Measurements from ENCODE around the gene MFSD1. TPM values are rescaled to one million over a fixed set of nuclear protein-coding genes. Genes with fewer than 3 reads are reported as not detected.

Gene MFSD1
- total RNA-seq, 1 experiment from 2014 or later = 38.6 TPM

- Histone ChIP-seq H3K79me2 (ENCODE audit: low read depth) (no peaks in the 10 kb centered on the region), H3K4me2 (no peak overlapping the region), H3K27me3 (ENCODE audit: insufficient read depth, low read depth) (no peaks in the 10 kb centered on the region), H4K20me1 (ENCODE audit: insufficient read depth) (no peaks in the 10 kb centered on the region), H3K9me3 (ENCODE audit: insufficient read depth, low read depth) (no peaks in the 10 kb centered on the region), H2AFZ (no peak overlapping the region), H3K36me3 (ENCODE audit: low read depth) (peaks cover 13% of the 10 kb centered on the region; the same call in 1 of the 2 replicates), H3K4me1 (replicated peaks; ENCODE audit: insufficient read depth) (peaks cover 59% of the 10 kb centered on the region), H3K9me2 (ENCODE audit: insufficient read depth) (no peaks in the 10 kb centered on the region), H3K4me3 (no peak overlapping the region), H3F3A (ENCODE audit: insufficient read depth, low read depth) (peaks cover 34% of the 10 kb centered on the region; the same call in 1 of the 2 replicates), H3K27ac (peak overlapping the region; percentile 81)
- intact Hi-C loops (cut with micrococcal nuclease; ENCODE audit: unreplicated experiment) = no loop called here
- CTCF ChIA-PET = no interaction called here
- peak in 1 of 2 experiments; percentile 60 for DNase-seq
- no TSS peak for BruUV-seq (replicated peaks)
- POLR2A ChIA-PET (ENCODE audit: unreplicated experiment) = no interaction called here
- TF ChIP-seq EZH2 (IDR thresholded peaks at IDR 0.05; ENCODE audit: low read depth) (no peak), CTCF (conservative IDR thresholded peaks at IDR 0.05) (no peak)
These were observed 40.5 kb upstream of the MFSD1 start for GRCh38 chr3:158761350-158761749.

- DNase-seq = peak in 1 of 2 experiments; percentile 80
- H3K4me2 ChIP-seq = peak overlapping the region; percentile 30
- CTCF ChIA-PET = interaction anchor here (0.6 kb wide), 1 partner anchor 1640 kb away, joined by 5 read pairs; no protein-coding TSS in a partner anchor
- H3K27me3 ChIP-seq (ENCODE audit: insufficient read depth, low read depth) = no peaks in the 10 kb centered on the region
- no peaks in the 10 kb centered on the region for H3K79me2 ChIP-seq (ENCODE audit: low read depth)
- H3K4me1 ChIP-seq (replicated peaks; ENCODE audit: insufficient read depth) = peaks cover 72% of the 10 kb centered on the region
- POLR2A ChIA-PET (ENCODE audit: unreplicated experiment) = no interaction called here
- H3K9me3 ChIP-seq (ENCODE audit: insufficient read depth, low read depth) = no peaks in the 10 kb centered on the region
- H3K36me3 ChIP-seq (ENCODE audit: low read depth) = peaks cover 13% of the 10 kb centered on the region; the same call in 1 of the 2 replicates
- no peak overlapping the region for H2AFZ ChIP-seq
- H3K9me2 ChIP-seq (ENCODE audit: insufficient read depth) = no peaks in the 10 kb centered on the region
- H3F3A ChIP-seq (ENCODE audit: insufficient read depth, low read depth) = peaks cover 40% of the 10 kb centered on the region
- no TSS peak for BruUV-seq (replicated peaks)
- intact Hi-C loops (cut with micrococcal nuclease; ENCODE audit: unreplicated experiment) = no loop called here
- H3K4me3 ChIP-seq = no peak overlapping the region
- H4K20me1 ChIP-seq (ENCODE audit: insufficient read depth) = no peaks in the 10 kb centered on the region
- H3K27ac ChIP-seq = peak overlapping the region; percentile 81
- TF ChIP-seq EZH2 (IDR thresholded peaks at IDR 0.05; ENCODE audit: low read depth) = no peak
- TF ChIP-seq CTCF (conservative IDR thresholded peaks at IDR 0.05) = no peak
These were observed 39.2 kb upstream of the MFSD1 start for GRCh38 chr3:158762701-158763100.

GRCh38 chr3:158763421-158763820 is 38.4 kb upstream of the MFSD1 start:
- DNase-seq = peak in 1 of 2 experiments; percentile 48
- POLR2A ChIA-PET (ENCODE audit: unreplicated experiment) = no interaction called here

More at GRCh38 chr3:158763421-158763820, 38.4 kb upstream of the MFSD1 start:
- Histone ChIP-seq H4K20me1 (ENCODE audit: insufficient read depth) (no peaks in the 10 kb centered on the region), H3K27ac (peak overlapping the region; percentile 81), H3K4me3 (no peak overlapping the region), H3K9me3 (ENCODE audit: insufficient read depth, low read depth) (no peaks in the 10 kb centered on the region), H3K36me3 (ENCODE audit: low read depth) (peaks cover 13% of the 10 kb centered on the region; the same call in 1 of the 2 replicates), H3K79me2 (ENCODE audit: low read depth) (no peaks in the 10 kb centered on the region), H2AFZ (no peak overlapping the region), H3K9me2 (ENCODE audit: insufficient read depth) (no peaks in the 10 kb centered on the region), H3K27me3 (ENCODE audit: insufficient read depth, low read depth) (no peaks in the 10 kb centered on the region), H3F3A (ENCODE audit: insufficient read depth, low read depth) (peaks cover 47% of the 10 kb centered on the region), H3K4me2 (peak overlapping the region; percentile 30), H3K4me1 (replicated peaks; ENCODE audit: insufficient read depth) (peaks cover 79% of the 10 kb centered on the region)
- CTCF ChIA-PET = no interaction called here
- TF ChIP-seq CTCF (conservative IDR thresholded peaks at IDR 0.05) (no peak), EZH2 (IDR thresholded peaks at IDR 0.05; ENCODE audit: low read depth) (no peak)
- intact Hi-C loops (cut with micrococcal nuclease; ENCODE audit: unreplicated experiment) = no loop called here
- BruUV-seq (replicated peaks) = no TSS peak

Data from PC-9 (cell line).